H9 (cell line): Measurements from ENCODE around the gene PAEP. TPM values are rescaled to one million over a fixed set of nuclear protein-coding genes. Genes with fewer than 3 reads are reported as not detected.

Source experiments
- DNase-seq: peaks from one replicate; pipeline ENCODE4 v3.0.0-alpha.2; 2017
- H2AFZ ChIP-seq: one replicate; pipeline ENCODE4 v1.6.1; 2013; ENCODE audit warnings: mild to moderate bottlenecking, low read length, control low read depth, moderate library complexity
- H2AK5ac ChIP-seq: 2 replicates; pipeline ENCODE4 v1.6.1; 2013; ENCODE audit warnings: low read length, control low read depth, mixed read lengths; ENCODE audit not compliant: insufficient read length
- H2BK120ac ChIP-seq: one replicate; pipeline ENCODE4 v1.6.1; 2013; ENCODE audit warnings: low read depth, mild to moderate bottlenecking, low read length, control low read depth, inconsistent platforms; ENCODE audit not compliant: poor library complexity, severe bottlenecking
- H2BK12ac ChIP-seq: 2 replicates; pipeline ENCODE4 v1.6.1; 2013; ENCODE audit warnings: low read length, control low read depth, mixed read lengths, low read depth; ENCODE audit not compliant: insufficient read length
- H2BK15ac ChIP-seq: 2 replicates; pipeline ENCODE4 v1.6.1; 2013; ENCODE audit warnings: low read depth, low read length, control low read depth
- H2BK20ac ChIP-seq: one replicate; pipeline ENCODE4 v1.6.1; 2013; ENCODE audit warnings: low read depth, mild to moderate bottlenecking, low read length, control low read depth, inconsistent platforms; ENCODE audit not compliant: poor library complexity, severe bottlenecking
- H2BK5ac ChIP-seq: 2 replicates; pipeline ENCODE4 v1.6.1; 2013; ENCODE audit warnings: low read length, control low read depth, mixed read lengths; ENCODE audit not compliant: insufficient read length
- H3K14ac ChIP-seq: 2 replicates; pipeline ENCODE4 v1.6.1; 2013; ENCODE audit warnings: low read length, control low read depth; ENCODE audit not compliant: insufficient read depth
- H3K18ac ChIP-seq: 2 replicates; pipeline ENCODE4 v1.6.1; 2013; ENCODE audit warnings: low read depth, mild to moderate bottlenecking, mixed read lengths, low read length, control low read depth; ENCODE audit not compliant: insufficient read length
- H3K23ac ChIP-seq: 2 replicates; pipeline ENCODE4 v1.6.1; 2013; ENCODE audit warnings: low read length, control low read depth, mixed read lengths, low read depth; ENCODE audit not compliant: insufficient read length
- H3K23me2 ChIP-seq: 2 replicates; pipeline ENCODE4 v1.6.1; 2013; ENCODE audit warnings: low read depth, mild to moderate bottlenecking, mixed read lengths, low read length, control low read depth; ENCODE audit not compliant: insufficient read length, poor library complexity, severe bottlenecking
- H3K27ac ChIP-seq: 2 replicates; pipeline ENCODE4 v1.5.1; 2013; ENCODE audit warnings: low read length, control low read depth, mixed read lengths, low read depth; ENCODE audit not compliant: insufficient read length
- H3K27me3 ChIP-seq: 2 replicates; pipeline ENCODE4 v1.6.1; 2013; ENCODE audit warnings: low read length, control low read depth, inconsistent platforms; ENCODE audit not compliant: insufficient read depth
- H3K4ac ChIP-seq: 2 replicates; pipeline ENCODE4 v1.6.1; 2013; ENCODE audit warnings: low read depth, mild to moderate bottlenecking, control low read depth, inconsistent platforms, low read length, moderate library complexity
- H3K4me1 ChIP-seq: 2 replicates; pipeline ENCODE4 v1.6.1; 2013; ENCODE audit warnings: low read length, control low read depth, inconsistent platforms; ENCODE audit not compliant: insufficient read depth
- H3K4me2 ChIP-seq: 2 replicates; pipeline ENCODE4 v1.6.1; 2013; ENCODE audit warnings: low read length, control low read depth, mixed read lengths; ENCODE audit not compliant: insufficient read length, insufficient read depth
- H3K56ac ChIP-seq: 2 replicates; pipeline ENCODE4 v1.6.1; 2013; ENCODE audit warnings: low read depth, mild to moderate bottlenecking, mixed read lengths, low read length, control low read depth; ENCODE audit not compliant: insufficient read length
- H3K79me1 ChIP-seq: 2 replicates; pipeline ENCODE4 v1.6.1; 2013; ENCODE audit warnings: low read depth, mild to moderate bottlenecking, moderate library complexity, low read length, control low read depth, inconsistent platforms; ENCODE audit not compliant: insufficient read depth, poor library complexity, severe bottlenecking
- H3K79me2 ChIP-seq: 2 replicates; pipeline ENCODE4 v1.6.1; 2013; ENCODE audit warnings: low read length, control low read depth, inconsistent platforms; ENCODE audit not compliant: insufficient read depth
- H3K9ac ChIP-seq: 2 replicates; pipeline ENCODE4 v1.6.1; 2013; ENCODE audit warnings: low read length, control low read depth, mixed read lengths; ENCODE audit not compliant: insufficient read length; ENCODE audit errors: extremely low read depth
- H3K9me3 ChIP-seq: one replicate; pipeline ENCODE4 v1.6.1; 2013; ENCODE audit warnings: low read depth, low read length, inconsistent platforms; ENCODE audit not compliant: control insufficient read depth
- H3T11ph ChIP-seq: one replicate; pipeline ENCODE4 v1.6.1; 2013; ENCODE audit warnings: mild to moderate bottlenecking, low read length, control low read depth, inconsistent platforms
- H4K20me1 ChIP-seq: one replicate; pipeline ENCODE4 v1.6.1; 2013; ENCODE audit not compliant: control insufficient read depth, insufficient read length, insufficient read depth
- H4K5ac ChIP-seq: 2 replicates; pipeline ENCODE4 v1.6.1; 2013; ENCODE audit warnings: low read depth, mild to moderate bottlenecking, mixed read lengths, low read length, control low read depth; ENCODE audit not compliant: insufficient read length
- H4K8ac ChIP-seq: replicated peaks from 2 replicates; pipeline ENCODE4 v1.6.1; 2013; ENCODE audit warnings: low read length, control low read depth, mixed read lengths, low read depth; ENCODE audit not compliant: insufficient read length
- H4K91ac ChIP-seq: 2 replicates; pipeline ENCODE4 v1.6.1; 2013; ENCODE audit warnings: low read depth, mild to moderate bottlenecking, moderate library complexity, mixed read lengths, low read length, control low read depth; ENCODE audit not compliant: insufficient read length
- H3K27ac Mint-ChIP-seq, 3 experiments: 2 replicates in 2 of 3; 3 replicates in 1 of 3; pipeline ENCODE4 v1.8.0; 2020 to 2021; ENCODE audit warnings: mixed read lengths in 3 of 3, mild to moderate bottlenecking in 1 of 3, moderate library complexity in 1 of 3
- H3K27me3 Mint-ChIP-seq: 2 replicates; pipeline ENCODE4 v1.8.0; 2021; ENCODE audit warnings: low read depth, mild to moderate bottlenecking, moderate library complexity, mixed read lengths
- H3K36me3 Mint-ChIP-seq, 3 experiments: 2 replicates in 2 of 3; 3 replicates in 1 of 3; pipeline ENCODE4 v1.8.0; 2020 to 2021; ENCODE audit warnings: low read depth in 3 of 3, mixed read lengths in 3 of 3; ENCODE audit not compliant: insufficient read depth in 1 of 3
- H3K4me1 Mint-ChIP-seq, 2 experiments: 2 replicates each; pipeline ENCODE4 v1.8.0; 2020; ENCODE audit warnings: mixed read lengths in 2 of 2
- H3K4me3 Mint-ChIP-seq, 2 experiments: 2 replicates in 1 of 2; 3 replicates in 1 of 2; pipeline ENCODE4 v1.8.0; 2020 to 2021; ENCODE audit warnings: mild to moderate bottlenecking in 2 of 2, mixed read lengths in 2 of 2, moderate library complexity in 1 of 2
- H3K9me3 Mint-ChIP-seq, 2 experiments: 2 replicates in 1 of 2; 3 replicates in 1 of 2; pipeline ENCODE4 v1.8.0; 2020; ENCODE audit warnings: mild to moderate bottlenecking in 2 of 2, mixed read lengths in 2 of 2, moderate library complexity in 1 of 2
- CTCF ChIP-seq: fragments of 200-600 bp; sonication (generic); conservative IDR thresholded peaks from 3 replicates; pipeline ENCODE4 v1.8.0; 2021; ENCODE audit warnings: antibody characterized with exemption, mild to moderate bottlenecking
- WGBS: extraction: QIAGEN DNeasy Blood & Tissue Kit; methylation state at CpG from one replicate; pipeline ENCODE4 v1.1.7; 2013; ENCODE audit warnings: missing lambda C conversion rate, low lambda C conversion rate, mixed read lengths; ENCODE audit not compliant: insufficient read length; ENCODE audit errors: extremely low coverage; 5-methylcytosine and 5-hydroxymethylcytosine counted together
- total RNA-seq: library from RNA; stranded (reverse); gene quantifications from 2 replicates; pipeline ENCODE4 v1.2.1, GENCODE V29; 2021

The PAEP gene
- total RNA-seq, 1 experiment from 2014 or later = not detected

GRCh38 chr9:135523521-135524129 is 37.9 kb upstream of the PAEP start:
- H2BK120ac ChIP-seq = no peak overlapping the region
- H3T11ph ChIP-seq = no peak overlapping the region
- no peaks in the 10 kb centered on the region for H3K9me3 ChIP-seq
- no peaks in the 10 kb centered on the region for H3K23me2 ChIP-seq
- H3K4me2 ChIP-seq = no peak overlapping the region
- H3K79me1 ChIP-seq = no peaks in the 10 kb centered on the region
- no peak overlapping the region for H3K4me3 Mint-ChIP-seq
- no CpG with 5 or more reads among the region's 21 CpGs for WGBS
- H2AFZ ChIP-seq = no peak overlapping the region
- H3K9ac ChIP-seq = no peak overlapping the region
- H4K8ac ChIP-seq = no peak overlapping the region
- no peak overlapping the region; the same call in 1 of the 2 replicates for H3K14ac ChIP-seq
- H3K23ac ChIP-seq = no peak overlapping the region
- H3K79me2 ChIP-seq = no peaks in the 10 kb centered on the region
- H2BK20ac ChIP-seq = no peak overlapping the region
- no peaks in the 10 kb centered on the region for H3K27me3 ChIP-seq
- peak; percentile 26; the same call in 1 of the 3 replicates for TF ChIP-seq CTCF
- no peaks in the 10 kb centered on the region for H3K36me3 Mint-ChIP-seq
- no peak overlapping the region for H2BK15ac ChIP-seq
- no peak overlapping the region for H3K18ac ChIP-seq
- no peak overlapping the region for H3K56ac ChIP-seq
- H2BK5ac ChIP-seq = no peak overlapping the region
- H4K20me1 ChIP-seq = no peaks in the 10 kb centered on the region
- no peak overlapping the region for H2BK12ac ChIP-seq
- H4K5ac ChIP-seq = no peak overlapping the region
- no peak overlapping the region for H3K27ac ChIP-seq
- DNase-seq = no peak
- H3K9me3 Mint-ChIP-seq = peaks cover 0 to 5% of the 10 kb centered on the region in 2 experiments; a peak in 2 of 5 replicates
- no peak overlapping the region for H2AK5ac ChIP-seq
- no peak overlapping the region for H3K27ac Mint-ChIP-seq
- H3K4me1 ChIP-seq = no peaks in the 10 kb centered on the region; the same call in 1 of the 2 replicates
- H3K4ac ChIP-seq = no peak overlapping the region
- peaks cover 4 to 11% of the 10 kb centered on the region in 2 experiments; a peak in 3 of 4 replicates for H3K4me1 Mint-ChIP-seq
- peaks cover 2% of the 10 kb centered on the region; the same call in 1 of the 2 replicates for H3K27me3 Mint-ChIP-seq
- H4K91ac ChIP-seq = no peak overlapping the region
